SK-N-SH treated with all-trans-retinoic acid at 6 μM for 48 hours (cell line): Measurements from ENCODE around the gene TTC21B.

Experiments
- ATAC-seq: fragments of 200-7000 bp; cut with Tn5 transposase; 3 replicates; pipeline ENCODE4 v1.9.1; 2020; ENCODE audit warnings: mild to moderate bottlenecking, moderate library complexity
- CSDC2 ChIP-seq: fragments of 250-450 bp; sonication (Bioruptor Pico); IDR thresholded peaks from 2 replicates; pipeline ENCODE4 v1.5.0; 2020; ENCODE audit warnings: mild to moderate bottlenecking, moderate library complexity
- CSRNP3 ChIP-seq: fragments of 250-450 bp; sonication (Bioruptor Pico); IDR thresholded peaks from 2 replicates; pipeline ENCODE4 v1.5.1; 2021; ENCODE audit warnings: mild to moderate bottlenecking, moderate library complexity
- ESRRG ChIP-seq: fragments of 250-450 bp; sonication (Bioruptor Pico); IDR thresholded peaks from 2 replicates; pipeline ENCODE4 v1.6.1; 2021; ENCODE audit warnings: mild to moderate bottlenecking
- GLIS3 ChIP-seq: fragments of 250-450 bp; sonication (Bioruptor Pico); IDR thresholded peaks from 2 replicates; pipeline ENCODE4 v1.5.0; 2020; ENCODE audit warnings: mild to moderate bottlenecking, moderate library complexity
- ISL1 ChIP-seq: fragments of 250-450 bp; sonication (Bioruptor Pico); IDR thresholded peaks from 2 replicates; pipeline ENCODE4 v2.1.2; 2022; ENCODE audit warnings: mild to moderate bottlenecking, moderate library complexity
- OSR1 ChIP-seq: fragments of 250-450 bp; sonication (Bioruptor Pico); IDR thresholded peaks from 2 replicates; pipeline ENCODE4 v1.8.0; 2022; ENCODE audit warnings: moderate library complexity, mild to moderate bottlenecking, inconsistent platforms
- PATZ1 ChIP-seq: fragments of 250-450 bp; sonication (Bioruptor Pico); IDR thresholded peaks from 2 replicates; pipeline ENCODE4 v1.8.0; 2020; ENCODE audit warnings: mild to moderate bottlenecking, moderate library complexity, borderline replicate concordance
- POU6F1 ChIP-seq: fragments of 250-450 bp; sonication (Bioruptor Pico); IDR thresholded peaks from 2 replicates; pipeline ENCODE4 v1.8.0; 2021; ENCODE audit warnings: low read depth, mild to moderate bottlenecking, moderate library complexity, borderline replicate concordance
- PPARA ChIP-seq: fragments of 250-450 bp; sonication (Bioruptor Pico); IDR thresholded peaks from 2 replicates; pipeline ENCODE4 v1.5.0; 2020; ENCODE audit warnings: mild to moderate bottlenecking, borderline replicate concordance
- RARB ChIP-seq: fragments of 250-450 bp; sonication (Bioruptor Pico); IDR thresholded peaks from 2 replicates; pipeline ENCODE4 v1.8.0; 2021; ENCODE audit warnings: mild to moderate bottlenecking, moderate library complexity
- SNAI2 ChIP-seq: fragments of 250-450 bp; sonication (Bioruptor Pico); IDR thresholded peaks from 2 replicates; pipeline ENCODE4 v1.5.0; 2020; ENCODE audit warnings: mild to moderate bottlenecking, moderate library complexity
- TCF4 ChIP-seq: fragments of 250-450 bp; sonication (Bioruptor Pico); IDR thresholded peaks from 2 replicates; pipeline ENCODE4 v1.8.0; 2021; ENCODE audit warnings: mild to moderate bottlenecking, moderate library complexity, borderline replicate concordance
- TOX ChIP-seq: fragments of 250-450 bp; sonication (Bioruptor Pico); IDR thresholded peaks from 2 replicates; pipeline ENCODE4 v1.8.0; 2021; ENCODE audit warnings: mild to moderate bottlenecking, moderate library complexity, borderline replicate concordance
- TSHZ2 ChIP-seq: fragments of 250-450 bp; sonication (Bioruptor Pico); IDR thresholded peaks from 2 replicates; pipeline ENCODE4 v1.5.0; 2020; ENCODE audit warnings: mild to moderate bottlenecking, moderate library complexity
- ZNF565 ChIP-seq: fragments of 450-650 bp; formaldehyde crosslinking; conservative IDR thresholded peaks from 2 replicates; pipeline ENCODE4 v1.5.0; 2020; ENCODE audit warnings: low read depth, mild to moderate bottlenecking, moderate library complexity
- ZNF70 ChIP-seq: fragments of 450-650 bp; formaldehyde crosslinking; IDR thresholded peaks from 2 replicates; pipeline ENCODE4 v1.5.0; 2020; ENCODE audit warnings: mild to moderate bottlenecking, moderate library complexity
- ZNF8 ChIP-seq: fragments of 450-650 bp; formaldehyde crosslinking; IDR thresholded peaks from 2 replicates; pipeline ENCODE4 v1.5.0; 2020; ENCODE audit warnings: mild to moderate bottlenecking, moderate library complexity

Gene TTC21B

GRCh38 chr2:165961818-165962217 lies 8.2 kb upstream of the TTC21B start:
- TF ChIP-seq PPARA (CRISPR knock-in tag): no peak
- TF ChIP-seq ZNF70 (CRISPR knock-in tag): no peak
- no peak for TF ChIP-seq TCF4 (CRISPR knock-in tag)
- no peak for TF ChIP-seq ISL1 (CRISPR knock-in tag)
- no peak for TF ChIP-seq ESRRG (CRISPR knock-in tag)
- no peak for TF ChIP-seq TOX (CRISPR knock-in tag)

GRCh38 chr2:165959371-165959770 lies 5.8 kb upstream of the TTC21B start:
- no peak for TF ChIP-seq ZNF8 (CRISPR knock-in tag)
- TF ChIP-seq GLIS3 (CRISPR knock-in tag): no peak
- TF ChIP-seq SNAI2: no peak
- TF ChIP-seq TSHZ2 (CRISPR knock-in tag): no peak
- TF ChIP-seq POU6F1: no peak
- TF ChIP-seq CSDC2: no peak
- TF ChIP-seq PATZ1: no peak
- no peak for TF ChIP-seq CSRNP3
- TF ChIP-seq, all 23 proteins: peak for 0
- ATAC-seq: no peak

More at GRCh38 chr2:165961818-165962217, 8.2 kb upstream of the TTC21B start:
- ATAC-seq: no peak

GRCh38 chr2:165958313-165958960 lies 4.9 kb upstream of the TTC21B start:
- no peak for TF ChIP-seq RARB (CRISPR knock-in tag)
- TF ChIP-seq CSRNP3: no peak
- no peak for ATAC-seq

- ATAC-seq: no peak
Measured at GRCh38 chr2:165957030-165957675, 3.6 kb upstream of the TTC21B start.

More at GRCh38 chr2:165957030-165957675, 3.6 kb upstream of the TTC21B start:
- TF ChIP-seq ZNF565: no peak
- TF ChIP-seq OSR1 (CRISPR knock-in tag): no peak
- no peak for TF ChIP-seq TSHZ2 (CRISPR knock-in tag)
- no peak for TF ChIP-seq PPARA (CRISPR knock-in tag)
- no peak for TF ChIP-seq TCF4 (CRISPR knock-in tag)
- TF ChIP-seq CSRNP3: no peak
- TF ChIP-seq PATZ1: no peak
- TF ChIP-seq ZNF70 (CRISPR knock-in tag): no peak
- no peak for TF ChIP-seq ZNF8 (CRISPR knock-in tag)
- TF ChIP-seq ISL1 (CRISPR knock-in tag): no peak
